GM19455 (cell line): ENCODE data around the gene PDIA3.
A peak's percentile ranks its signal among the peaks of the same experiment; 100 is the strongest.
"Not testable (repeated sequence)": the region's sequence is repeated elsewhere in the genome, so short reads cannot be mapped to it uniquely, and the experiment has no call there.

Experiments used
- ATAC-seq: cut with Tn5 transposase; IDR thresholded peaks from one replicate; pipeline ENCODE4 v1.9.1; 2021; ENCODE audit not compliant: unreplicated experiment

PDIA3 gene

GRCh38 chr15:43776101-43776717, 30.0 kb downstream of the PDIA3 start:
- ATAC-seq: peak; percentile 40

- ATAC-seq: peak; percentile 39
These were observed 30.6 kb downstream of the PDIA3 start, which contains the start of gene ELL3 for GRCh38 chr15:43776718-43777266. Gene ELL3 (minus strand): TSS chr15:43776966. CDS start chr15:43776901, 65 bp downstream.

- ATAC-seq: peak; percentile 61
These were observed 31.2 kb downstream of the PDIA3 start for GRCh38 chr15:43777267-43777914.

- ATAC-seq: no peak
These were observed 32.8 kb downstream of the PDIA3 start for GRCh38 chr15:43779016-43779415.

GRCh38 chr15:43789409-43789808, 43.2 kb downstream of the PDIA3 start:
- ATAC-seq: no peak

GRCh38 chr15:43791993-43792760, 45.9 kb downstream of the PDIA3 start, which contains the start of gene SERF2:
Gene SERF2 (plus strand): TSS chr15:43792320. CDS start chr15:43792377, 57 bp downstream.
- ATAC-seq: peak; percentile 83

- no peak for ATAC-seq
These were observed 46.7 kb downstream of the PDIA3 start for GRCh38 chr15:43792761-43793476.

GRCh38 chr15:43793647-43794046, 47.4 kb downstream of the PDIA3 start:
- ATAC-seq: no peak

- ATAC-seq: no peak
These were observed 48.2 kb downstream of the PDIA3 start for GRCh38 chr15:43794269-43795037.

- no peak for ATAC-seq
These were observed 49.0 kb downstream of the PDIA3 start for GRCh38 chr15:43795197-43795596.

GRCh38 chr15:43795997-43796396, 49.8 kb downstream of the PDIA3 start:
- ATAC-seq: no peak

- no peak for ATAC-seq
These were observed 50.3 kb downstream of the PDIA3 start for GRCh38 chr15:43796566-43796965.

GRCh38 chr15:43799209-43799944, 53.1 kb downstream of the PDIA3 start:
- ATAC-seq: no peak

GRCh38 chr15:43799945-43800285, 53.7 kb downstream of the PDIA3 start, which contains the start of gene SERINC4:
Gene SERINC4 (minus strand): TSS chr15:43800220. CDS start chr15:43799986, 234 bp downstream.
- no peak for ATAC-seq

- ATAC-seq: peak; percentile 85
These were observed 54.3 kb downstream of the PDIA3 start, which contains the start of gene HYPK for GRCh38 chr15:43800286-43801141. Gene HYPK (plus strand): TSS chr15:43800599. CDS start chr15:43800623, 24 bp downstream.

GRCh38 chr15:43802676-43803075, 56.4 kb downstream of the PDIA3 start:
- ATAC-seq: not testable (repeated sequence)

GRCh38 chr15:43808435-43808950, 62.3 kb downstream of the PDIA3 start:
- ATAC-seq: no peak
